Caco-2 (cell line): ENCODE results near the gene RSPH9. TPM values are rescaled to one million over a fixed set of nuclear protein-coding genes. Genes with fewer than 3 reads are reported as not detected.

Experiments
- BruUV-seq: library from RNA; stranded (reverse); fragments of 400-500 nt; replicated peaks from 2 replicates; lab custom pipeline; 2021; lab: Mats Ljungman, UMichigan
- CTCF ChIA-PET: fragments of 300-600 bp; sonication (Branson Sonifier 250); formaldehyde crosslinking; loops from one replicate; lab custom pipeline; 2022; ENCODE audit warnings: antibody characterized with exemption; lab: Charles Lee
- POLR2A ChIA-PET: fragments of 300-600 bp; sonication (Branson Sonifier 250); formaldehyde crosslinking; loops from one replicate; lab custom pipeline; 2022; ENCODE audit warnings: antibody characterized with exemption; lab: Charles Lee
- DNase-seq, 2 experiments: peaks; one replicate each; pipeline versions ENCODE4 v3.0.0 to v3.0.0-alpha.2; 2020 to 2022
- H3K27me3 ChIP-seq: replicated peaks from 2 replicates; pipeline ENCODE4 v1.6.0; 2011; ENCODE audit warnings: low read length; ENCODE audit not compliant: control insufficient read depth, insufficient read depth
- H3K36me3 ChIP-seq: 2 replicates; pipeline ENCODE4 v1.5.1; 2011; ENCODE audit warnings: low read length; ENCODE audit not compliant: control insufficient read depth, insufficient read depth
- H3K4me1 ChIP-seq: fragments of 250-450 bp; sonication (Bioruptor Pico); 2 replicates; pipeline ENCODE4 v1.5.1; 2020; ENCODE audit warnings: mild to moderate bottlenecking
- H3K4me3 ChIP-seq: 2 replicates; pipeline ENCODE4 v1.5.1; 2011; ENCODE audit warnings: low read depth, mild to moderate bottlenecking, control low read depth, low read length
- H3K9me3 ChIP-seq: fragments of 250-450 bp; sonication (Bioruptor Pico); 2 replicates; pipeline ENCODE4 v1.5.1; 2020; ENCODE audit warnings: mild to moderate bottlenecking, moderate library complexity
- H3K27ac Mint-ChIP-seq: one replicate; pipeline ENCODE4 v1.8.0; 2022; ENCODE audit warnings: mixed read lengths; ENCODE audit not compliant: unreplicated experiment
- H3K27me3 Mint-ChIP-seq: one replicate; pipeline ENCODE4 v1.8.0; 2022; ENCODE audit warnings: mixed read lengths; ENCODE audit not compliant: insufficient read depth, unreplicated experiment
- H3K36me3 Mint-ChIP-seq: one replicate; pipeline ENCODE4 v1.8.0; 2022; ENCODE audit warnings: mild to moderate bottlenecking, mixed read lengths; ENCODE audit not compliant: insufficient read depth, unreplicated experiment
- H3K4me1 Mint-ChIP-seq: one replicate; pipeline ENCODE4 v1.8.0; 2022; ENCODE audit warnings: low read depth, mixed read lengths; ENCODE audit not compliant: unreplicated experiment
- H3K4me3 Mint-ChIP-seq: one replicate; pipeline ENCODE4 v1.8.0; 2022; ENCODE audit warnings: mild to moderate bottlenecking, moderate library complexity, mixed read lengths; ENCODE audit not compliant: unreplicated experiment
- H3K9me3 Mint-ChIP-seq: one replicate; pipeline ENCODE4 v1.8.0; 2022; ENCODE audit warnings: mixed read lengths; ENCODE audit not compliant: unreplicated experiment
- intact Hi-C: fragments of 100-400 bp; cut with micrococcal nuclease; formaldehyde crosslinking; loops from one replicate; pipeline ENCODE4 v1.10.0; 2022; ENCODE audit not compliant: unreplicated experiment
- total RNA-seq: library from RNA; stranded (reverse); gene quantifications from 2 replicates; pipeline ENCODE4 v1.2.3, GENCODE V29; 2022
- TF ChIP-seq, protein P1 (sequence below), 2 experiments: fragments of 200-600 bp in 1 of 2; IDR thresholded peaks; 1 replicate in 1 of 2; 2 replicates in 1 of 2; pipeline versions ENCODE4 v1.5.1 to v1.8.0; 2011 to 2022; ENCODE audit warnings: antibody characterized with exemption in 1 of 2, control low read depth in 1 of 2, inconsistent platforms in 1 of 2, low read depth in 1 of 2, low read length in 1 of 2, mild to moderate bottlenecking in 1 of 2, moderate library complexity in 1 of 2; ENCODE audit not compliant: insufficient read depth in 1 of 2, severe bottlenecking in 1 of 2, unreplicated experiment in 1 of 2

Gene RSPH9
- total RNA-seq, 1 experiment from 2014 or later: not detected

DNA sequence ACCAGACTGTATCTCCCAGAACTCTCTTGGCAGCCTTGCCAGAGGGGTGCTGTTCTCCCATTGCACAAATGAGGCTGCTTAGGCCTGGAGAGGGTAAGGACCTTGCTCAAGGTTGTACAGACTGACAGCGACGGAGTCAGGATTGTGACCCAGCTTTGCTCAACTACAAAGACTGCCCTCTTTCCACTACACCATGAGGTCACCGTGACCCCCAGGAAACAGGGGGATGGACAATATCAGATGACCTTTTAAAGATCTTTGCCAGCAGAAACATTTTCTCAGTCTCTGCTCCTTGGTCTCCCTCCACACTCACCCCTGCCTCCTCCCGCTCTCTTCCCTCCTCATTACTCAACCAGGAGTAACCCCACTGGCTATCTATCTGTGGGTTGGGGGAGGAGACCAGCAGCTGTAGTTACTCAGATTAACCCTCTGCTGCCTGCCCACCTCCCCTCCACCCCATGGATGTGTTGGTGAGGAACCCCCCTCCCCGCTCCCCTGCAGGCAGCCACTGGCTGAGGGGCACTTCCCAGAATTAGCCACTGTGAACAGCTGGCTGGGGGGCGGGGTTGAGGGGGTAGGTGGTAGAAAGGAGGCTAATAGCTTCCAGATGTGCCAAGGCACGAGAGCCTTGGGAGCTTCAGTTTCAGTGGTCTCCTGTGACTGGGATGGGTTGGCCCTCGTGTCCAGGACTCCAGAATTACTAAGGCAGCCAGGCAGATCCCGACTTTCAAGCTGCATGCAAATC, 69.6 kb downstream of the RSPH9 start:
- TF ChIP-seq, protein P1, sequence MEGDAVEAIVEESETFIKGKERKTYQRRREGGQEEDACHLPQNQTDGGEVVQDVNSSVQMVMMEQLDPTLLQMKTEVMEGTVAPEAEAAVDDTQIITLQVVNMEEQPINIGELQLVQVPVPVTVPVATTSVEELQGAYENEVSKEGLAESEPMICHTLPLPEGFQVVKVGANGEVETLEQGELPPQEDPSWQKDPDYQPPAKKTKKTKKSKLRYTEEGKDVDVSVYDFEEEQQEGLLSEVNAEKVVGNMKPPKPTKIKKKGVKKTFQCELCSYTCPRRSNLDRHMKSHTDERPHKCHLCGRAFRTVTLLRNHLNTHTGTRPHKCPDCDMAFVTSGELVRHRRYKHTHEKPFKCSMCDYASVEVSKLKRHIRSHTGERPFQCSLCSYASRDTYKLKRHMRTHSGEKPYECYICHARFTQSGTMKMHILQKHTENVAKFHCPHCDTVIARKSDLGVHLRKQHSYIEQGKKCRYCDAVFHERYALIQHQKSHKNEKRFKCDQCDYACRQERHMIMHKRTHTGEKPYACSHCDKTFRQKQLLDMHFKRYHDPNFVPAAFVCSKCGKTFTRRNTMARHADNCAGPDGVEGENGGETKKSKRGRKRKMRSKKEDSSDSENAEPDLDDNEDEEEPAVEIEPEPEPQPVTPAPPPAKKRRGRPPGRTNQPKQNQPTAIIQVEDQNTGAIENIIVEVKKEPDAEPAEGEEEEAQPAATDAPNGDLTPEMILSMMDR (IDR thresholded peaks at IDR 0.05; ENCODE audit: insufficient read depth in 1 of 2, low read depth in 1 of 2, low read length in 1 of 2, severe bottlenecking in 1 of 2, unreplicated experiment in 1 of 2): no peak
- no peaks in the 10 kb centered on the region for H3K36me3 Mint-ChIP-seq
- H3K36me3 ChIP-seq: no peaks in the 10 kb centered on the region
- BruUV-seq: no TSS peak
- H3K4me3 Mint-ChIP-seq: no peak overlapping the region
- no peak for DNase-seq
- H3K27ac Mint-ChIP-seq: no peak overlapping the region
- no peaks in the 10 kb centered on the region for H3K4me1 ChIP-seq
- peaks cover 4% of the 10 kb centered on the region for H3K27me3 Mint-ChIP-seq
- H3K4me3 ChIP-seq: no peak overlapping the region
- no peaks in the 10 kb centered on the region for H3K27me3 ChIP-seq
- CTCF ChIA-PET: no interaction called here
- POLR2A ChIA-PET: no interaction called here
- H3K9me3 Mint-ChIP-seq: peaks cover 10% of the 10 kb centered on the region
- H3K9me3 ChIP-seq: no peaks in the 10 kb centered on the region
- H3K4me1 Mint-ChIP-seq: no peaks in the 10 kb centered on the region
- intact Hi-C loops: no loop called here

GRCh38 chr6:43715056-43715788, 70.4 kb downstream of the RSPH9 start:
- TF ChIP-seq, protein P1 (IDR thresholded peaks at IDR 0.05; ENCODE audit: insufficient read depth in 1 of 2, low read depth in 1 of 2, low read length in 1 of 2, severe bottlenecking in 1 of 2, unreplicated experiment in 1 of 2): no peak
- intact Hi-C loops: no loop called here
- Mint-ChIP-seq H3K27ac (no peak overlapping the region), H3K4me3 (no peak overlapping the region), H3K4me1 (no peaks in the 10 kb centered on the region), H3K9me3 (peaks cover 10% of the 10 kb centered on the region), H3K36me3 (no peaks in the 10 kb centered on the region), H3K27me3 (peaks cover 4% of the 10 kb centered on the region)
- Histone ChIP-seq H3K4me1 (no peaks in the 10 kb centered on the region), H3K27me3 (no peaks in the 10 kb centered on the region), H3K4me3 (no peak overlapping the region), H3K36me3 (no peaks in the 10 kb centered on the region), H3K9me3 (no peaks in the 10 kb centered on the region)
- POLR2A ChIA-PET: no interaction called here
- no TSS peak for BruUV-seq
- DNase-seq: no peak
- CTCF ChIA-PET: no interaction called here

- H3K4me1 Mint-ChIP-seq: no peaks in the 10 kb centered on the region
- no peaks in the 10 kb centered on the region for H3K27me3 ChIP-seq
- peaks cover under 1% of the 10 kb centered on the region for H3K27me3 Mint-ChIP-seq
- no TSS peak for BruUV-seq
- ChIA-PET POLR2A (no interaction called here), CTCF (interaction anchor here (0.6 kb wide), 1 partner anchor 192 kb away, joined by 4 read pairs; no protein-coding TSS in a partner anchor)
- intact Hi-C loops: no loop called here
- no peaks in the 10 kb centered on the region for H3K4me1 ChIP-seq
- no peak overlapping the region for H3K4me3 Mint-ChIP-seq
- H3K27ac Mint-ChIP-seq: no peak overlapping the region
- no peak for DNase-seq
- H3K4me3 ChIP-seq: no peak overlapping the region
- H3K36me3 Mint-ChIP-seq: no peaks in the 10 kb centered on the region
- TF ChIP-seq, protein P1 (IDR thresholded peaks at IDR 0.05; ENCODE audit: insufficient read depth in 1 of 2, low read depth in 1 of 2, low read length in 1 of 2, severe bottlenecking in 1 of 2, unreplicated experiment in 1 of 2): no peak
- H3K9me3 ChIP-seq: no peaks in the 10 kb centered on the region
- H3K36me3 ChIP-seq: no peaks in the 10 kb centered on the region
- peaks cover 4% of the 10 kb centered on the region for H3K9me3 Mint-ChIP-seq
Observed at GRCh38 chr6:43716099-43716498, 71.3 kb downstream of the RSPH9 start.
